A673 (cell line): ENCODE measurements around the gene STAT6. TPM values are rescaled to one million over a fixed set of nuclear protein-coding genes. Genes with fewer than 3 reads are reported as not detected.

ENCODE experiments used
- BruUV-seq: library from RNA; stranded (reverse); fragments of 400-500 nt; replicated peaks from 2 replicates; lab custom pipeline; 2021; lab: Mats Ljungman, UMichigan
- CTCF ChIA-PET: fragments of 300-600 bp; sonication (Branson Sonifier 250); formaldehyde crosslinking; loops from one replicate; lab custom pipeline; 2022; ENCODE audit warnings: antibody characterized with exemption; lab: Charles Lee
- POLR2A ChIA-PET: fragments of 300-600 bp; sonication (Branson Sonifier 250); formaldehyde crosslinking; loops from one replicate; lab custom pipeline; 2022; ENCODE audit warnings: antibody characterized with exemption; ENCODE audit not compliant: low non-redundant PET; lab: Charles Lee
- DNase-seq: peaks from one replicate; pipeline ENCODE4 v3.0.0-alpha.2; 2015; ENCODE audit warnings: low spot score
- H3K27ac ChIP-seq: fragments of 200-600 bp; sonication (generic); 2 replicates; pipeline ENCODE4 v1.5.1; 2016; ENCODE audit warnings: mixed run types, low read depth, mild to moderate bottlenecking, mixed read lengths, antibody characterized with exemption, low read length; ENCODE audit not compliant: poor library complexity, severe bottlenecking
- H3K27me3 ChIP-seq: fragments of 200-600 bp; sonication (generic); replicated peaks from 2 replicates; pipeline ENCODE4 v1.6.1; 2017; ENCODE audit warnings: mixed run types, low read depth, mild to moderate bottlenecking, mixed read lengths, antibody characterized with exemption, low read length; ENCODE audit not compliant: insufficient read depth, poor library complexity
- H3K36me3 ChIP-seq: fragments of 200-600 bp; sonication (generic); 2 replicates; pipeline ENCODE4 v1.6.1; 2016; ENCODE audit warnings: mixed run types, mild to moderate bottlenecking, mixed read lengths, antibody characterized with exemption, low read length; ENCODE audit not compliant: insufficient read depth, poor library complexity, severe bottlenecking
- H3K4me1 ChIP-seq: fragments of 200-600 bp; sonication (generic); 2 replicates; pipeline ENCODE4 v1.6.1; 2017; ENCODE audit warnings: mixed run types, mild to moderate bottlenecking, mixed read lengths, antibody characterized with exemption, low read length; ENCODE audit not compliant: insufficient read depth, poor library complexity, severe bottlenecking
- H3K4me3 ChIP-seq: fragments of 200-600 bp; sonication (generic); 2 replicates; pipeline ENCODE4 v1.5.1; 2016; ENCODE audit warnings: low read depth, mixed run types, mild to moderate bottlenecking, mixed read lengths, low read length; ENCODE audit not compliant: poor library complexity, severe bottlenecking
- H3K9me3 ChIP-seq: fragments of 200-600 bp; sonication (generic); 2 replicates; pipeline ENCODE4 v1.6.1; 2016; ENCODE audit warnings: mixed run types, low read depth, mild to moderate bottlenecking, mixed read lengths, antibody characterized with exemption, low read length; ENCODE audit not compliant: poor library complexity, severe bottlenecking
- CTCF ChIP-seq: fragments of 300-800, 200-600 bp; sonication (generic); conservative IDR thresholded peaks from 2 replicates; pipeline ENCODE4 v1.5.1; 2017; ENCODE audit warnings: low read depth, mild to moderate bottlenecking, antibody characterized with exemption, low read length, moderate library complexity, mixed read lengths
- EZH2 ChIP-seq: fragments of 200-600 bp; sonication (generic); IDR thresholded peaks from 2 replicates; pipeline ENCODE4 v1.6.1; 2017; ENCODE audit warnings: borderline replicate concordance, low read depth, mild to moderate bottlenecking, mixed read lengths, antibody characterized with exemption, low read length; ENCODE audit not compliant: poor library complexity, severe bottlenecking
- intact Hi-C: fragments of 100-400 bp; cut with micrococcal nuclease; formaldehyde crosslinking; loops from one replicate; pipeline ENCODE4 v1.10.0; 2022; ENCODE audit not compliant: unreplicated experiment
- total RNA-seq: library from RNA; stranded (reverse); gene quantifications from 2 replicates; pipeline ENCODE4 v1.2.3, GENCODE V29; 2021

Gene STAT6
- total RNA-seq, 1 experiment from 2014 or later = 111 TPM

GRCh38 chr12:57051011-57051410, 60.2 kb downstream of the STAT6 start:
- ChIA-PET CTCF (no interaction called here), POLR2A (no interaction called here)
- intact Hi-C loops = no loop called here
- no peak overlapping the region for H3K27ac ChIP-seq
- no peaks in the 10 kb centered on the region for H3K36me3 ChIP-seq
- no peaks in the 10 kb centered on the region for H3K9me3 ChIP-seq
- DNase-seq = no peak
- H3K4me1 ChIP-seq = no peaks in the 10 kb centered on the region
- no peaks in the 10 kb centered on the region for H3K27me3 ChIP-seq
- no peak overlapping the region for H3K4me3 ChIP-seq
- no TSS peak for BruUV-seq
- no peak for TF ChIP-seq EZH2
- TF ChIP-seq CTCF = no peak

DNA sequence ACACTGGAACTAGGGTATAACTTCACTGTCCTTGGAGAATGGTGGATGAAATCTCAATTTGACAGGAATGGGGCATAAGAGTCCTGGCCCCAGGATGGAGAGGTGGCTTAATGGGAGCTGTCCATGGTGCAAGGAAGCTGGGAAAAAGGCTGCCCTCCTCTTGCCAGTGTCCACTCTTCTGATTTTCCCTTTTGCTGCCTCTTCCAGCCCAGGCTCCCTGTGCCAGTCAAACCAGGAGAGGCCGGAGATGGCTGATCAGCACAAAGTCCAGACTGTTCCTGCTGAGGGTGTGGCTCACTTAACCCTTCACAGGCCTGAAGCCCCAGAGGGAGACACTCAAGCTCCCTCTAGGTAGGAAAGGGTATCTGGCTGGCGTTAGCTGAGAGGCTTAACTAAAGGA, 61.3 kb downstream of the STAT6 start, which contains the start of gene MYO1A:
MYO1A (minus strand) TSS at position 240 of the 400 bp plus-strand sequence. CDS start 1,806 bp downstream, outside the sequence.
- Histone ChIP-seq H3K27ac (no peak within 1 kb of the TSS), H3K4me3 (no peak within 1 kb of the TSS), H3K9me3 (no peaks in the 10 kb centered on the region), H3K36me3 (no peaks in the 10 kb centered on the region), H3K4me1 (no peaks in the 10 kb centered on the region), H3K27me3 (no peaks in the 10 kb centered on the region)
- no TSS peak for BruUV-seq
- TF ChIP-seq CTCF (no peak), EZH2 (no peak)
- ChIA-PET CTCF (no interaction called here), POLR2A (no interaction called here)
- intact Hi-C loops = no loop called here
- DNase-seq = no peak

GRCh38 chr12:57049119-57049446, 62.1 kb downstream of the STAT6 start:
- H3K27ac ChIP-seq = no peak overlapping the region

More at GRCh38 chr12:57049119-57049446, 62.1 kb downstream of the STAT6 start:
- intact Hi-C loops = no loop called here
- DNase-seq = no peak
- H3K27me3 ChIP-seq = no peaks in the 10 kb centered on the region
- POLR2A ChIA-PET = no interaction called here
- H3K36me3 ChIP-seq = no peaks in the 10 kb centered on the region
- no peak overlapping the region for H3K4me3 ChIP-seq
- H3K4me1 ChIP-seq = no peaks in the 10 kb centered on the region
- CTCF ChIA-PET = no interaction called here
- BruUV-seq = no TSS peak
- TF ChIP-seq EZH2 = no peak
- TF ChIP-seq CTCF = no peak
- no peaks in the 10 kb centered on the region for H3K9me3 ChIP-seq
